ENCODE data around the gene PID1.

DNA sequence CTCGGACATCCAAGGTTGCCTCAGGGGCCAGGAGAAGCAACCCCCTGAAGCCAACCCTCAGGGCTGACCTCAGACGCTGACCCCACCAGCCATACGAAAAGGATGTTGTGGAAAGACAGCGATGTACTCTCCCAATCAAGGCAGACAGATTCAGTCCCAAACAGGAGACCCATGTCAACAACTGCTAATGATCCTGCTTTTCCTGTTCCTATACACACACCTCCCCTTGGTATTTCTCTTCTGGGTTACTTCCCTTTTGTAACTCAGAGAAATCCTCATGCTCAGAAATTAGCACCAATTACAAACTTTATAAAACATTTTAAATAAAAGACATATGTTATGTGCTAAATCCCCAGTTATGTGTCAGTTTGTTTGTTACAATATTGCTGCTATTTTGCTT, 120.8 kb downstream of the PID1 start:
- TF ChIP-seq, protein P1, sequence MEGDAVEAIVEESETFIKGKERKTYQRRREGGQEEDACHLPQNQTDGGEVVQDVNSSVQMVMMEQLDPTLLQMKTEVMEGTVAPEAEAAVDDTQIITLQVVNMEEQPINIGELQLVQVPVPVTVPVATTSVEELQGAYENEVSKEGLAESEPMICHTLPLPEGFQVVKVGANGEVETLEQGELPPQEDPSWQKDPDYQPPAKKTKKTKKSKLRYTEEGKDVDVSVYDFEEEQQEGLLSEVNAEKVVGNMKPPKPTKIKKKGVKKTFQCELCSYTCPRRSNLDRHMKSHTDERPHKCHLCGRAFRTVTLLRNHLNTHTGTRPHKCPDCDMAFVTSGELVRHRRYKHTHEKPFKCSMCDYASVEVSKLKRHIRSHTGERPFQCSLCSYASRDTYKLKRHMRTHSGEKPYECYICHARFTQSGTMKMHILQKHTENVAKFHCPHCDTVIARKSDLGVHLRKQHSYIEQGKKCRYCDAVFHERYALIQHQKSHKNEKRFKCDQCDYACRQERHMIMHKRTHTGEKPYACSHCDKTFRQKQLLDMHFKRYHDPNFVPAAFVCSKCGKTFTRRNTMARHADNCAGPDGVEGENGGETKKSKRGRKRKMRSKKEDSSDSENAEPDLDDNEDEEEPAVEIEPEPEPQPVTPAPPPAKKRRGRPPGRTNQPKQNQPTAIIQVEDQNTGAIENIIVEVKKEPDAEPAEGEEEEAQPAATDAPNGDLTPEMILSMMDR (IDR thresholded peaks at IDR 0.05) = no peak
- TF ChIP-seq EP300 (IDR thresholded peaks at IDR 0.05) = no peak
- TF ChIP-seq POLR2A (IDR thresholded peaks at IDR 0.05) = no peak
- no peak for TF ChIP-seq POLR2AphosphoS5 (IDR thresholded peaks at IDR 0.05)

Data from sigmoid colon (tissue), 4 donors.